ENCODE results near the gene EVPL. TPM values are rescaled to one million over a fixed set of nuclear protein-coding genes. Genes with fewer than 3 reads are reported as not detected.

The EVPL gene
- total RNA-seq, 2 experiments from 2014 or later: 0.02 to 0.05 TPM

DNA sequence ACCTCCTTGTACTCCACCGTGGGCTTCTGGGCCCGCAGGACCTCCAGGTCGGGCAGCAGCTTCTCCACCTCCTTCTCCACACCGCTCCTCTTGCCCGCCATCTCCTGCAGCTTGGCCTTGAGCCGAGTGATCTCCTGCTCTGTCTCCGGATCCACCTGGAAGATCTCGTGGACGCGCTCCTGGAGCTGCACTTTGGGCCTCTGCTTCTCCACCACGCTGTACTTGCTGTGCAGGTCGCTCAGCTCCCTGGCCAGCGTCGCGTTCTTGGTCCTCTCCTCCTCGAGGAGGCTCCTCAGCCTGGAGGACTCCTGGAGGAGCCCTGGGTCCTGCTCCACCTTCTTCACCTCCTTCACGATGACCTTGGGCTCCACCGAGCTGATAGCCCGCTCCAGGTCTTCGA lies 17.7 kb downstream of the EVPL start:
- H3K27ac Mint-ChIP-seq: no peak overlapping the region
- H3K9me3 Mint-ChIP-seq: no peaks in the 10 kb centered on the region
- ChIA-PET CTCF (interaction anchor here (0.6 to 5.0 kb wide), 4 partner anchors 9 to 428 kb away, joined by 3 to 29 read pairs (median 9); partner anchors contain the start of genes CDK3 and MRPL38), POLR2A (no interaction called here)
- no peak for DNase-seq
- no peaks in the 10 kb centered on the region for H3K27me3 Mint-ChIP-seq
- H3K4me3 Mint-ChIP-seq: no peak overlapping the region
- peaks cover 7% of the 10 kb centered on the region for H3K4me1 Mint-ChIP-seq
- no peaks in the 10 kb centered on the region for H3K36me3 Mint-ChIP-seq (ENCODE audit: low read depth)

- Mint-ChIP-seq H3K27me3 (no peaks in the 10 kb centered on the region), H3K36me3 (ENCODE audit: low read depth) (no peaks in the 10 kb centered on the region), H3K9me3 (no peaks in the 10 kb centered on the region), H3K4me1 (peaks cover 2% of the 10 kb centered on the region), H3K4me3 (no peak overlapping the region), H3K27ac (no peak overlapping the region)
- CTCF ChIA-PET: interaction anchor here (0.6 to 5.0 kb wide), 5 partner anchors 8 to 427 kb away, joined by 3 to 29 read pairs (median 5); partner anchors contain the start of genes CDK3, GALK1 and MRPL38
- POLR2A ChIA-PET: interaction anchor here (0.6 kb wide), 1 partner anchor 231 kb away, joined by 3 read pairs; no protein-coding TSS in a partner anchor
- DNase-seq: no peak
These were observed 18.3 kb downstream of the EVPL start for GRCh38 chr17:76008630-76009425.

GRCh38 chr17:76008208-76008607 lies 18.9 kb downstream of the EVPL start:
- Mint-ChIP-seq H3K4me3 (no peak overlapping the region), H3K27me3 (no peaks in the 10 kb centered on the region), H3K36me3 (ENCODE audit: low read depth) (no peaks in the 10 kb centered on the region), H3K27ac (peak overlapping the region; percentile 9), H3K9me3 (no peaks in the 10 kb centered on the region), H3K4me1 (peaks cover 2% of the 10 kb centered on the region)
- ChIA-PET CTCF (interaction anchor here (0.6 to 5.0 kb wide), 6 partner anchors 8 to 335 kb away, joined by 3 to 29 read pairs (median 5); partner anchors contain the start of genes CDK3, GALK1 and MRPL38), POLR2A (no interaction called here)
- DNase-seq: no peak

GRCh38 chr17:76007850-76008165 lies 19.3 kb downstream of the EVPL start:
- ChIA-PET CTCF (interaction anchor here (0.6 to 5.0 kb wide), 5 partner anchors 7 to 336 kb away, joined by 3 to 29 read pairs (median 7); partner anchors contain the start of genes CDK3 and MRPL38), POLR2A (no interaction called here)
- Mint-ChIP-seq H3K4me3 (no peak overlapping the region), H3K36me3 (ENCODE audit: low read depth) (no peaks in the 10 kb centered on the region), H3K27ac (no peak overlapping the region), H3K27me3 (no peaks in the 10 kb centered on the region), H3K9me3 (no peaks in the 10 kb centered on the region), H3K4me1 (peaks cover 2% of the 10 kb centered on the region)
- DNase-seq: no peak

- Mint-ChIP-seq H3K27me3 (no peaks in the 10 kb centered on the region), H3K9me3 (no peaks in the 10 kb centered on the region)
These were observed 19.8 kb downstream of the EVPL start for GRCh38 chr17:76007131-76007849.

GRCh38 chr17:76005263-76006149 lies 21.6 kb downstream of the EVPL start:
- no peaks in the 10 kb centered on the region for H3K27me3 Mint-ChIP-seq
- no peak overlapping the region for H3K4me3 Mint-ChIP-seq
- no peaks in the 10 kb centered on the region for H3K9me3 Mint-ChIP-seq
- no peaks in the 10 kb centered on the region for H3K36me3 Mint-ChIP-seq (ENCODE audit: low read depth)
- DNase-seq: peak; percentile 90
- ChIA-PET POLR2A (no interaction called here), CTCF (interaction anchor here (0.6 to 4.3 kb wide), 15 partner anchors 9 to 380 kb away, joined by 3 to 27 read pairs (median 4); partner anchors contain the start of gene MRPL38)
- H3K4me1 Mint-ChIP-seq: peaks cover 2% of the 10 kb centered on the region
- H3K27ac Mint-ChIP-seq: no peak overlapping the region

More at GRCh38 chr17:76007131-76007849, 19.8 kb downstream of the EVPL start:
- Mint-ChIP-seq H3K36me3 (ENCODE audit: low read depth) (no peaks in the 10 kb centered on the region), H3K27ac (peak overlapping the region; percentile 44), H3K4me1 (peaks cover 2% of the 10 kb centered on the region), H3K4me3 (no peak overlapping the region)
- ChIA-PET POLR2A (no interaction called here), CTCF (interaction anchor here (1.3 to 5.0 kb wide), 4 partner anchors 7 to 102 kb away, joined by 3 to 29 read pairs (median 10); partner anchors contain the start of genes CDK3 and MRPL38)
- DNase-seq: no peak

GRCh38 chr17:76004750-76005262 lies 22.3 kb downstream of the EVPL start:
- H3K27me3 Mint-ChIP-seq: no peaks in the 10 kb centered on the region
- ChIA-PET CTCF (interaction anchor here (0.8 to 4.3 kb wide), 12 partner anchors 8 to 140 kb away, joined by 3 to 27 read pairs (median 5); partner anchors contain the start of gene MRPL38), POLR2A (interaction anchor here (0.6 kb wide), 1 partner anchor 1450 kb away, joined by 8 read pairs; no protein-coding TSS in a partner anchor)
- no peak overlapping the region for H3K4me3 Mint-ChIP-seq
- no peak for DNase-seq
- no peak overlapping the region for H3K27ac Mint-ChIP-seq
- peaks cover 2% of the 10 kb centered on the region for H3K4me1 Mint-ChIP-seq
- H3K36me3 Mint-ChIP-seq (ENCODE audit: low read depth): no peaks in the 10 kb centered on the region
- H3K9me3 Mint-ChIP-seq: no peaks in the 10 kb centered on the region

GRCh38 chr17:76003915-76004314 lies 23.2 kb downstream of the EVPL start:
- no peak overlapping the region for H3K4me3 Mint-ChIP-seq
- H3K27ac Mint-ChIP-seq: no peak overlapping the region
- POLR2A ChIA-PET: interaction anchor here (0.6 kb wide), 2 partner anchors 159 to 1451 kb away, joined by 3 to 8 read pairs; no protein-coding TSS in a partner anchor
- H3K9me3 Mint-ChIP-seq: no peaks in the 10 kb centered on the region
- no peak for DNase-seq
- no peaks in the 10 kb centered on the region for H3K36me3 Mint-ChIP-seq (ENCODE audit: low read depth)
- CTCF ChIA-PET: interaction anchor here (0.7 to 4.3 kb wide), 6 partner anchors 10 to 640 kb away, joined by 3 to 27 read pairs (median 5); partner anchors contain the start of gene MRPL38
- peaks cover 2% of the 10 kb centered on the region for H3K4me1 Mint-ChIP-seq
- H3K27me3 Mint-ChIP-seq: no peaks in the 10 kb centered on the region

- Mint-ChIP-seq H3K9me3 (no peaks in the 10 kb centered on the region), H3K27me3 (no peaks in the 10 kb centered on the region), H3K36me3 (ENCODE audit: low read depth) (no peaks in the 10 kb centered on the region), H3K4me1 (peaks cover 12% of the 10 kb centered on the region), H3K27ac (no peak overlapping the region), H3K4me3 (no peak overlapping the region)
- ChIA-PET CTCF (interaction anchor here (0.6 to 5.1 kb wide), 9 partner anchors 8 to 297 kb away, joined by 3 to 29 read pairs (median 4); partner anchors contain the start of gene MRPL38), POLR2A (no interaction called here)
- no peak for DNase-seq
These were observed 25.0 kb downstream of the EVPL start for GRCh38 chr17:76002100-76002499.

GRCh38 chr17:76000755-76001521 lies 26.2 kb downstream of the EVPL start, which contains the start of gene CDK3:
Gene CDK3, plus strand, starts transcription at chr17:76000855. Its CDS starts 571 bp downstream, at chr17:76001426.
- H3K9me3 Mint-ChIP-seq: no peaks in the 10 kb centered on the region
- H3K4me3 Mint-ChIP-seq: no peak within 1 kb of the TSS
- no peaks in the 10 kb centered on the region for H3K27me3 Mint-ChIP-seq
- no peak for DNase-seq
- H3K4me1 Mint-ChIP-seq: peaks cover 19% of the 10 kb centered on the region
- ChIA-PET POLR2A (no interaction called here), CTCF (interaction anchor here (0.6 to 6.2 kb wide), 19 partner anchors 9 to 97 kb away, joined by 3 to 31 read pairs (median 3); partner anchors contain the start of gene FBF1)
- H3K27ac Mint-ChIP-seq: no peak within 1 kb of the TSS
- no peaks in the 10 kb centered on the region for H3K36me3 Mint-ChIP-seq (ENCODE audit: low read depth)
